Measurements from ENCODE around the gene DDAH1. TPM values are rescaled to one million over a fixed set of nuclear protein-coding genes. Genes with fewer than 3 reads are reported as not detected.
"Not testable (repeated sequence)": the region's sequence is repeated elsewhere in the genome, so short reads cannot be mapped to it uniquely, and the experiment has no call there.

The DDAH1 gene
- total RNA-seq (10 to 100 TPM; 28.8 to 54.6 TPM), polyA plus RNA-seq (10 to 100 TPM; 12.8 to 28.5 TPM)
- long read RNA-seq, donor 1, partial matches to known transcripts = 35 of 81 reads
- long read RNA-seq, donor 1, other reads (novel, unspliced or antisense) = 46 of 81 reads
- long read RNA-seq, donor 2, partial matches to known transcripts = 5 of 19 reads
- long read RNA-seq, donor 2, other reads (novel, unspliced or antisense) = 13 of 19 reads

GRCh38 chr1:85465099-85465785 lies at the start of gene DDAH1:
DDAH1 (minus strand) TSS chr1:85465159; CDS start chr1:85465045, 114 bp downstream.
- Histone ChIP-seq H3K36me3 (ENCODE audit: control insufficient read depth in 1 of 2, insufficient read depth in 2 of 2, low read length in 1 of 2) (no peaks in the 10 kb centered on the region), H3K4me1 (ENCODE audit: control insufficient read depth in 1 of 2, insufficient read depth in 2 of 2, low read length in 2 of 2) (peaks cover 4 to 5% of the 10 kb centered on the region in 2 donors), H3K27me3 (ENCODE audit: control insufficient read depth in 1 of 2, insufficient read depth in 2 of 2, low read length in 1 of 2) (no peaks in the 10 kb centered on the region), H3K4me3 (ENCODE audit: low read length in 2 of 2) (peak within 1 kb of the TSS; percentile 35 to 86), H3K27ac (ENCODE audit: low read depth in 1 of 2, low read length in 2 of 2) (peak within 1 kb of the TSS; percentile 52 to 72), H3K9me3 (ENCODE audit: control insufficient read depth, low read length) (no peaks in the 10 kb centered on the region)
- DNase-seq = peak; percentile 66 to 86
- 1% methylated on average over 46 to 56 of the region's 56 CpGs for WGBS, 2 donors
- intact Hi-C loops (cut with DNase I) = loop anchor here (10.0 kb wide), 1 partner anchor 60 kb away; no protein-coding TSS in a partner anchor
- ATAC-seq (ENCODE audit: low FRiP score) = peak; percentile 81

GRCh38 chr1:85513998-85514397 lies 49.0 kb upstream of the DDAH1 start:
- H3K9me3 ChIP-seq (ENCODE audit: control insufficient read depth, low read length); intact Hi-C loops (cut with DNase I); H3K4me3 ChIP-seq (ENCODE audit: low read length in 2 of 2); DNase-seq; H3K27me3 ChIP-seq (ENCODE audit: control insufficient read depth in 1 of 2, insufficient read depth in 2 of 2, low read length in 1 of 2); H3K27ac ChIP-seq (ENCODE audit: low read depth in 1 of 2, low read length in 2 of 2); H3K36me3 ChIP-seq (ENCODE audit: control insufficient read depth in 1 of 2, insufficient read depth in 2 of 2, low read length in 1 of 2); ATAC-seq (ENCODE audit: low FRiP score); H3K4me1 ChIP-seq (ENCODE audit: control insufficient read depth in 1 of 2, insufficient read depth in 2 of 2, low read length in 2 of 2): not testable (repeated sequence)
- 94 to 95% methylated on average over 4 of the region's 4 CpGs for WGBS, 2 donors

DNA sequence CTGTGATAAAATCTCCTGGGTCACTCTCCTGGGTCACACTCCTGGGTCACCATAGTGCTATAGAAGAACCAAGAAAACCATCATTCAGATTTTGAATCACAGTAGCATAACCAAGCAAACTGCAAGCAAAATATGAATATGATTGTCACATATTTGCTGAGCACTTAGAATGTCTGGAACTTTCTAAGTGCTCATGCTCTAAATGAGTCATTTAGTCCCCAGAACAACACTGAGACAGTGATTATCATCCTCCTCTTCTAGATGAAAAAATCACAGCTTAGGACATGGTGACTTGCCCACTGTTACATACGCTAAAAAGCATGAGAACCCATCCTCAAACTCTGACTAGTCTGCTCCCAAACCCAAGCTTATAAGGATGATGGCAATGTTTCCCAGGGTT lies 39.5 kb upstream of the DDAH1 start:
- ATAC-seq (ENCODE audit: low FRiP score) (no peak), DNase-seq (no peak)
- Histone ChIP-seq H3K4me3 (ENCODE audit: low read length in 2 of 2) (no peak overlapping the region), H3K4me1 (ENCODE audit: control insufficient read depth in 1 of 2, insufficient read depth in 2 of 2, low read length in 2 of 2) (peaks cover 0 to 3% of the 10 kb centered on the region in 2 donors), H3K27me3 (ENCODE audit: control insufficient read depth in 1 of 2, insufficient read depth in 2 of 2, low read length in 1 of 2) (no peaks in the 10 kb centered on the region), H3K36me3 (ENCODE audit: control insufficient read depth in 1 of 2, insufficient read depth in 2 of 2, low read length in 1 of 2) (no peaks in the 10 kb centered on the region), H3K9me3 (ENCODE audit: control insufficient read depth, low read length) (no peaks in the 10 kb centered on the region), H3K27ac (ENCODE audit: low read depth in 1 of 2, low read length in 2 of 2) (no peak overlapping the region)
- 76 to 78% methylated on average over 1 of the region's 1 CpG for WGBS, 2 donors
- intact Hi-C loops (cut with DNase I) = loop anchor here in 1 of 2 donors (5.0 kb wide), 2 partner anchors 68 to 197 kb away; no protein-coding TSS in a partner anchor

DNA sequence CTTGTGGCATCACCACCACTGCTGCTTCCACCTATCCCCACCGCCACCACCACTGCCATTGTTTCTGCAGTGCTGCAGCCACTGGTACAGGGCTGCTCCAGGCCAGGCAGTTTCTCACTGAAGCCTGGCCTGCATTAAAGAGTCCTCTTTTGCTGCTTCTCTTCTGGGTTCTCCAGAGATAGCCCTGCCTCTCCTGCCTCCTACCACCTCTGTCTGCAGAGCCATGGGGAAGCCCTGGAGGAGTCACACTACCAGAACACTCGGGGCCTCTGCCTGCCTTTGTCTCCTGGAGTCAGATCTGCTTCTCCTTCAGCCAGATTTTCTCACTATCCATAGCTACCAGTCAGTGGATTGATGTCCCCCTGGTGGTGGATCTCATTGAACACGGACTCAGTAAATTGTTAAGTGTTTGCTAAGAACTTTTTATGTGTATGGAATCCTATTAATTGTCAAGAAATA lies 37.7 kb upstream of the DDAH1 start:
- intact Hi-C loops (cut with DNase I) = loop anchor here in 1 of 2 donors (5.0 kb wide), 2 partner anchors 70 to 195 kb away; no protein-coding TSS in a partner anchor
- ATAC-seq (ENCODE audit: low FRiP score) = no peak

DNA sequence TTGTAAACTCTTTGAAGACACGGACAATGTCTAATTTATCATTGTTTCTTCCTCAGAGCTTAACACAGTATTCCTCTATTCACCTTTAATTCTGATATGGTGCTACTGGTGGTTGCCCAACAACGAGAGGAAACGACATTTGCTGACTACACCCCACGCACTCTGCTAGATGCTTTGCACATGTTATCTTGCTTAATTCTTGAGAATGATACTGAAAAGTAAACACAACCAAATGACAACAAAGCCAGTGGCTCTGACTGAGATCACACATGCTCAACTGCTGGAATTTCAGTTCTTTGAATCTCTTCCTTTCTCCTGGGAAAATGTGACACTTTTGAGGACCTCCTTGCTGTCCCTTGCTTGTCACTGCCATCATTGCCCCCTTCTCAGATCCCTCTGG lies 37.2 kb upstream of the DDAH1 start:
- ATAC-seq (ENCODE audit: low FRiP score) = no peak
- intact Hi-C loops (cut with DNase I) = loop anchor here in 1 of 2 donors (5.0 kb wide), 2 partner anchors 70 to 195 kb away; no protein-coding TSS in a partner anchor

More for the DNA sequence above, 37.7 kb upstream of the DDAH1 start:
- H3K36me3 ChIP-seq (ENCODE audit: control insufficient read depth in 1 of 2, insufficient read depth in 2 of 2, low read length in 1 of 2) = no peaks in the 10 kb centered on the region
- peaks cover 0 to 3% of the 10 kb centered on the region in 2 donors for H3K4me1 ChIP-seq (ENCODE audit: control insufficient read depth in 1 of 2, insufficient read depth in 2 of 2, low read length in 2 of 2)
- no peak for DNase-seq
- no peaks in the 10 kb centered on the region for H3K27me3 ChIP-seq (ENCODE audit: control insufficient read depth in 1 of 2, insufficient read depth in 2 of 2, low read length in 1 of 2)
- H3K27ac ChIP-seq (ENCODE audit: low read depth in 1 of 2, low read length in 2 of 2) = no peak overlapping the region
- H3K4me3 ChIP-seq (ENCODE audit: low read length in 2 of 2) = no peak overlapping the region
- no peaks in the 10 kb centered on the region for H3K9me3 ChIP-seq (ENCODE audit: control insufficient read depth, low read length)
- 48 to 57% methylated on average over 3 of the region's 3 CpGs for WGBS, 2 donors

DNA sequence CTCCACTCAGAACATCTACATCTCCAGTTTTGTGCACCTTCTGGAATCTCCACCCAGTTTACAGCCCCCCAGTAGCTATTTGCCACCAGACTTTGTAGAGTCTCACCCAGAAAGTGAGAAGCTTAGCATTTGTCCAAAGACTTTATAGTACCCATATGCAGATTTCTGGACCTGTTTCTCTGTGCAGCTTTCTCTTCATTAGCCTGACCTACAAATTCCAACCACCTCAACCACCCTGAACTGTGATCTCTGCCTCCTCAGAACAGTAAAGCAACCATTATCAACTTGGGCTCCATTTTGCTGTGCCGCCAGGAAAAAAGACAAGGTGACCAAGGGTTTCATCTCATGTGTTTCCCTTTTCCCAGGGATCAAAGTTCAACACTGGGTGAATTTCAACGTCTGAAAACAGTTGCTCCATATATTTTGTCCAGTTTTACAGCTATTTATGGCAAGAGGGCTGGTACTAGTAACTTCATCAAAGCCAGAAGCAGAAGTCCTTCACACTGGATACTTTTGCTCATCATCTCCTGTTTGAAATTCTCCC lies 36.5 kb upstream of the DDAH1 start:
- WGBS, 2 donors = 84 to 86% methylated on average over 2 of the region's 2 CpGs
- H3K4me3 ChIP-seq (ENCODE audit: low read length in 2 of 2) = no peak overlapping the region
- DNase-seq = no peak
- H3K4me1 ChIP-seq (ENCODE audit: control insufficient read depth in 1 of 2, insufficient read depth in 2 of 2, low read length in 2 of 2) = peaks cover 0 to 3% of the 10 kb centered on the region in 2 donors
- intact Hi-C loops (cut with DNase I) = loop anchor here in 1 of 2 donors (5.0 kb wide), 2 partner anchors 71 to 194 kb away; no protein-coding TSS in a partner anchor
- H3K9me3 ChIP-seq (ENCODE audit: control insufficient read depth, low read length) = no peaks in the 10 kb centered on the region
- no peak for ATAC-seq (ENCODE audit: low FRiP score)
- no peak overlapping the region for H3K27ac ChIP-seq (ENCODE audit: low read depth in 1 of 2, low read length in 2 of 2)
- no peaks in the 10 kb centered on the region for H3K36me3 ChIP-seq (ENCODE audit: control insufficient read depth in 1 of 2, insufficient read depth in 2 of 2, low read length in 1 of 2)
- no peaks in the 10 kb centered on the region for H3K27me3 ChIP-seq (ENCODE audit: control insufficient read depth in 1 of 2, insufficient read depth in 2 of 2, low read length in 1 of 2)

More for the DNA sequence above, 37.2 kb upstream of the DDAH1 start:
- H3K4me3 ChIP-seq (ENCODE audit: low read length in 2 of 2) = no peak overlapping the region
- DNase-seq = no peak
- peaks cover 0 to 3% of the 10 kb centered on the region in 2 donors for H3K4me1 ChIP-seq (ENCODE audit: control insufficient read depth in 1 of 2, insufficient read depth in 2 of 2, low read length in 2 of 2)
- no peak overlapping the region for H3K27ac ChIP-seq (ENCODE audit: low read depth in 1 of 2, low read length in 2 of 2)
- no peaks in the 10 kb centered on the region for H3K36me3 ChIP-seq (ENCODE audit: control insufficient read depth in 1 of 2, insufficient read depth in 2 of 2, low read length in 1 of 2)
- WGBS, 2 donors = 67 to 78% methylated on average over 4 of the region's 4 CpGs
- H3K9me3 ChIP-seq (ENCODE audit: control insufficient read depth, low read length) = no peaks in the 10 kb centered on the region
- no peaks in the 10 kb centered on the region for H3K27me3 ChIP-seq (ENCODE audit: control insufficient read depth in 1 of 2, insufficient read depth in 2 of 2, low read length in 1 of 2)

- Histone ChIP-seq H3K36me3 (ENCODE audit: control insufficient read depth in 1 of 2, insufficient read depth in 2 of 2, low read length in 1 of 2) (no peaks in the 10 kb centered on the region), H3K4me3 (ENCODE audit: low read length in 2 of 2) (no peak overlapping the region), H3K9me3 (ENCODE audit: control insufficient read depth, low read length) (no peaks in the 10 kb centered on the region), H3K27ac (ENCODE audit: low read depth in 1 of 2, low read length in 2 of 2) (no peak overlapping the region), H3K4me1 (ENCODE audit: control insufficient read depth in 1 of 2, insufficient read depth in 2 of 2, low read length in 2 of 2) (peaks cover 0 to 4% of the 10 kb centered on the region in 2 donors), H3K27me3 (ENCODE audit: control insufficient read depth in 1 of 2, insufficient read depth in 2 of 2, low read length in 1 of 2) (no peaks in the 10 kb centered on the region)
- ATAC-seq (ENCODE audit: low FRiP score) = no peak
- no peak for DNase-seq
- 74 to 85% methylated on average over 2 of the region's 2 CpGs for WGBS, 2 donors
- intact Hi-C loops (cut with DNase I) = no loop called here
Observed at GRCh38 chr1:85496941-85497582, 32.1 kb upstream of the DDAH1 start.

DNA sequence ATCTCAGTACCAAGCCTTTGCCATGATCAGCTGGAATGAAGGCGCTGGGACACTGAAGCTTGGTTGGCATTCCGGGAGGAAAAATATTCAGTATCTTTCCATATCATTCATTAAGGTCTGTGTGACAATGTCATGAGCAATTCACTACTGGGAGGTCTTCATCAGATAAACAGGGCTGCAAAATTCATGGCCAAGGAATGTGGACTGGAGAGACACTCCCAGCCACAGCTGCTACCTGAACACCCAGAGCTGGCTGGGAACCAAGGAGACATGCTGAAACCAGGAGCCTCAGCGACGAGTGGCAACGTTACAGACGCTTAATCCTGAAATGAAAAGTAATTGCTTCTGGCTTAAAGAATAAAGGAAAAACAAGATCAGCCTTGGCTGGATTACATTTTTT lies 30.6 kb upstream of the DDAH1 start:
- H3K27ac ChIP-seq (ENCODE audit: low read depth in 1 of 2, low read length in 2 of 2) = no peak overlapping the region
- H3K4me3 ChIP-seq (ENCODE audit: low read length in 2 of 2) = no peak overlapping the region
- 88% methylated on average over 6 of the region's 6 CpGs for WGBS, 2 donors
- peaks cover 0 to 2% of the 10 kb centered on the region in 2 donors for H3K36me3 ChIP-seq (ENCODE audit: control insufficient read depth in 1 of 2, insufficient read depth in 2 of 2, low read length in 1 of 2)
- no peak for ATAC-seq (ENCODE audit: low FRiP score)
- no peaks in the 10 kb centered on the region for H3K9me3 ChIP-seq (ENCODE audit: control insufficient read depth, low read length)
- H3K27me3 ChIP-seq (ENCODE audit: control insufficient read depth in 1 of 2, insufficient read depth in 2 of 2, low read length in 1 of 2) = no peaks in the 10 kb centered on the region
- peaks cover 0 to 4% of the 10 kb centered on the region in 2 donors for H3K4me1 ChIP-seq (ENCODE audit: control insufficient read depth in 1 of 2, insufficient read depth in 2 of 2, low read length in 2 of 2)
- intact Hi-C loops (cut with DNase I) = no loop called here
- no peak for DNase-seq

All from aorta (tissue), 5 donors.